Measurements from ENCODE around the gene PCDHGA1.
A peak's percentile ranks its signal among the peaks of the same experiment; 100 is the strongest.

The PCDHGA1 gene

GRCh38 chr5:141493500-141494422 is 163.4 kb downstream of the PCDHGA1 start:
- DNase-seq, result no peak

GRCh38 chr5:141494761-141495452 is 164.6 kb downstream of the PCDHGA1 start:
- no peak for DNase-seq

- no peak for DNase-seq
These were observed 165.1 kb downstream of the PCDHGA1 start for GRCh38 chr5:141495453-141495811.

GRCh38 chr5:141496038-141496437 is 165.7 kb downstream of the PCDHGA1 start:
- DNase-seq, result no peak

- no peak for DNase-seq
These were observed 171.4 kb downstream of the PCDHGA1 start for GRCh38 chr5:141501761-141502160.

GRCh38 chr5:141503681-141504080 is 173.4 kb downstream of the PCDHGA1 start:
- no peak for DNase-seq

- DNase-seq, result no peak
These were observed 173.9 kb downstream of the PCDHGA1 start for GRCh38 chr5:141504216-141504615.

- DNase-seq, result no peak
These were observed 176.3 kb downstream of the PCDHGA1 start for GRCh38 chr5:141506381-141507155.

GRCh38 chr5:141507387-141508091 is 177.2 kb downstream of the PCDHGA1 start:
- DNase-seq, result no peak

- no peak for DNase-seq
These were observed 178.1 kb downstream of the PCDHGA1 start for GRCh38 chr5:141508440-141508797.

GRCh38 chr5:141508798-141509611 is 178.7 kb downstream of the PCDHGA1 start:
- DNase-seq, result no peak

- DNase-seq, result no peak
These were observed 179.8 kb downstream of the PCDHGA1 start for GRCh38 chr5:141510160-141510559.

- no peak for DNase-seq
These were observed 180.7 kb downstream of the PCDHGA1 start for GRCh38 chr5:141510850-141511601.

GRCh38 chr5:141511771-141512325 is 181.5 kb downstream of the PCDHGA1 start:
- no peak for DNase-seq

GRCh38 chr5:141512390-141512910 is 182.1 kb downstream of the PCDHGA1 start:
- DNase-seq, result peak; percentile 86

- DNase-seq, result peak; percentile 42
These were observed 182.8 kb downstream of the PCDHGA1 start for GRCh38 chr5:141512911-141513626.

- peak; percentile 78 for DNase-seq
These were observed 183.5 kb downstream of the PCDHGA1 start for GRCh38 chr5:141513627-141514329.

GRCh38 chr5:141514330-141515133 is 184.2 kb downstream of the PCDHGA1 start:
- no peak for DNase-seq
